ENCODE results near the gene ALDH1A1.

The ALDH1A1 gene

DNA sequence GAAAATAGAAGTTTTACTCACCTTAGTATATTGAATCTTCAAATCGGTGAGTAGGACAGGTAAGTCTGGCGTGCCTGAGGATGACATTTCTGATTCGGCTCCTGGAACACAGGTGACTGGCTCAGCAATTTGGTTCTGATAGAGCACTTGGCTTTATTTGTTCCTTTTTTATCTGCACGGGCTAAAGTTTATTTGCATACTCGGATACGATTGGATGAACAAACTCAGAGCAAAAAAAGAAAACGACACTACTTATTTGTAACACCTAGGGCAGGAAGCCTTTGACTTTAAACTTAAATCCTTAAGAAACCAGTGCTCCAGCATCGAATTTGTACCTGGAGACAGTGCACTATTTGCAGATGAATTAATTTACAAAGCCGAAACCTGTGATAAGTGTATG, at the start of gene ALDH1A1:
TSS of gene ALDH1A1 (minus strand) at position 140 of the 400 bp plus-strand sequence. CDS start at position 87, 53 bp downstream.
- DNase-seq (ENCODE audit: low read depth) = no peak

DNA sequence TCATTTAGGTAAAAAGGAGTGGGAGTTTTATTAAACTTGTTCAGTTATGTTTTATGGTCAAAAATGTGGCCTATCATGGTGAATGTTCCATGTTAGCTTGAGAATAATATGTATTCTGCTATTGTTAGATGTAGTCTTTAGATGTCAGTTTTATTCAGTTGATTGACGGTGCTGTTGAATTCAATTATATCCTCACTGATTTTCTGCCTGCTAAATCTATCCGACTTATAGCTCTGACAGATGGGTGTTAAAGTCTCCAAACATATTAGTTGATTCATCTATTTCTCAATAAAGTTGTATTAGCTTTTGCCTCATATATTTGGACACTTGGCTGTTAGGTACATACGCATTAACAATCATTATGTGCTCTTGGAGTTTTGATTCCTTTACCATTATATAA, 49.0 kb upstream of the ALDH1A1 start:
- no peak for DNase-seq (ENCODE audit: low read depth)

DNA sequence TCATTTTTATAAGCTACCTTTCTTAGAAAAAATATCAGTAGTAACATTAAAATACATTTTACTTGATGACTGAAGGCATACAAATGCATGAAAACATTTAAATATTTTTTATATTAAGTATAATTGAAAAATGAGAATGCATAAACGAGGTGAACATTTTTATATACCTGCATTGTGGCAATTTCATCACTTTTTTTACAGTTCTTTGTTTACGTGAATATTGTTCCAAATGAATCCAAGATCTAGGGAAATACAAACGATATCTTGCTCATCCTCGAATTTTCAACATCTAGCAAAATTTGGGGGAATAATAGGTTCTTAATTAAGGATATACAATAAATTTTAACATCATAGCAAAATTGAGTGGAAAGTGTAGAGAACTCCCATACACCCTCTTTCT, 45.5 kb upstream of the ALDH1A1 start:
- no peak for DNase-seq (ENCODE audit: low read depth)

DNA sequence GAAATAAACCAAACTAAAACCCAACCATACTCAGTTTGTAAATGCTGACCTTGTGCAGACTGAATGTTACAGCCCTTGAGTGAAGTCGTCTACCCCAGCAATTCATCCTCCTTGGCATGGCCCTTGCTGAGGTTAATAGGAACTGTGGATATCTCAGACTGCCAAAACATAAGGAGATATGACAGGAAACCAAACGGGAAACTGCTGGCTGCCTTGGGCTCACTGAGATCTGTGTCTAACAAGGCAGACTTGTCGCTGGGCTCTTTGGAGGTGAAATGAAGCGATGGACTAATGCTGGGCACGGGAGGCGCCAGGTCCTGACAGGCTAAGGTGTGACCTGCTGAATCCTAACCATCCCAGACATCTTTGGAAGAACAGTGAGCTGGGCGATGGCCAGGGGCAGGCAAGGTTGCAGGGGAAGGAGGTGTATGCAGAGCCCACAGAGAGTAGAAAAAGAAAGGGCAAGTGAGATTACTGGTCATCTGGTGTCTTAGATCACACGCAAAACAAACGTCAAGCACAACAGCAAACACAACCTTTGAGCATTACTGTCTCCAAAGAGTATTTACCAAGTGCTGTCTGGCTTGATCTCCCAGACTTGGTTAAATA, 44.6 kb upstream of the ALDH1A1 start:
- no peak for DNase-seq (ENCODE audit: low read depth)

DNA sequence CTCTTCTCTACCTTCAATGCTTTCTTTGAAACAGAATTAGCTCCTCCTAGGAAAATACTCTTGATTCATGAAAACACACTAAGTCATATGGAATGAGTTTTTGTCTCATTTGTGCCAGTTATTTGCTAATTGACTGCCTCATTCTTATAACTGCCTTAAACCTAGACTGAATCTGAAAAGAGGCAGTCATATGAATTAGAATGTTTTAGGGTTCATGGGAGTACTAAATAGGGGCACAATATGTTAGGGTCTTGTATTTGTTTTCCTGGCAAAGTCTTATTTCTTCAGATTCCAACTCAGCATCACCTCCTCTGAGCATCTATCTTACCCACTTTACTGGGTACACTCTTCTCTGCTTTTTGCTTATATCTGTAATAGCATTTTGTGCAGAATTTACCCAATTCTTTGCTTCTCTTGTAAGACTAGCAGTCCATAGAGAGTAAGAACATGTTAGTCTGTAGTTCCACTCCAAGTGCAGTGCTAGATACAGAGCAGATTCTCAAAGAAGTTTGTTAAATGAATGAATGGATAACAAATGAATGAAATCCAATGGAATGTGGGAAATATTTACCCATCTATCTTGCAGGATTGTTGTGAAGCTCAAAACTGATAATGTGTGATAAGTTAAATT, 43.9 kb upstream of the ALDH1A1 start:
- DNase-seq (ENCODE audit: low read depth) = no peak

DNA sequence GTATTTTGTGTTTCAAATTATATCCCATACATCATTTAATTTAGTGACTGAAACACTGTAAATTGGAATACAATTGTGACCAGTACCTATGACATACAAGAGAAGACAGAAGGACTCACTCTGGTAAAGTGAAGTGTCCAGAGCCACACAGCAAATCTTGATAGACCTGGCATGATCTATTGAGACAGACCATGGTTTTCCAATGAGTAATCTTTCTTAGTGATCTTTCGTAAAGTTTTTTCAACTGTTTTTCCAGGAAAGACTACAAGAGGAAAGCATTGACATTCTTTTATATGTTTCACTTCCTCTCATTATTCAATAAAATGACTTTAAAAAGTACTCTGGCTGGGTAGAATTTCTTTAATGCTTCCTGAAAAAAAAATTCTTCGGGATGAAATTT, 43.3 kb upstream of the ALDH1A1 start:
- no peak for DNase-seq (ENCODE audit: low read depth)

DNA sequence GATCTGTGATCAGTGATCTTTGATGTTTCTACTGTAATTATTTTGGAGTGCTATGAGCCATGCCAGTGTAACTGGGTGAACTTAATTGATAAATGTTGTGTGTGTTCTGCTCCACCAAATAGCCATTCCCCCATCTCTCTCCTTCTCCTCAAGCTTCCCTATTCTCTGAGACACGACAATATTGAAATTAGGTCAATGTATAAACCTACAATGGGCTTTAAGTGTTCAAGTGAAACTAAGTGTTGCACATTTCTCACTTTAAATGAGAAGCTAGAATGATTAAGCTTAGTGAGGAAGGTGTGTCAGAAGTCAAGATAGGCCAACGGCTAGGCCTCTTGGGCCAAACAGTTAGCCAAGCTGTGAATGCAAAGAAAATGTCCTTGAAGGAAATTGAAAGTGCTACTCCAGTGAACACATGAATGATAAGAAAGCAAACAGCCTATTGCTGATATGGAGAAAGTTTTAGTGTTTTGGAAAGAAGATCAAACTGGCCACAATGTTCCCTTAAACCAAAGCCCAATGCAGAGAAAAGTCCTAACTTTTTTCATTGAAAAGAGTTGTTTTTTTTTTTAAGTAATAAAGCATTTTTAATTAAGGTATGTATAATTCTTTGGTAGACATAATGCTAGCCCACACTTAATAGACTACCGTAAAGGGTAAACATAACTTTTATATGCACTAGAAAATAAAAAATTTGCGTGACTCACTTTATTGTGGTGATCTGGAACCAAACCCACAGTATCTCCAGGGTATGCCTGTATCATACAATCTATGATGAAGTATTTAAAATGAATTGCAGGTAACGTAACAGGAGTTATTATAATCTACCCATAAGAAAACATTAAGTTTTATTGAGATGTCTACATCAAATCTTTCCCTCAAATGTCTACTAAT, 42.5 kb upstream of the ALDH1A1 start:
- DNase-seq (ENCODE audit: low read depth) = no peak

DNA sequence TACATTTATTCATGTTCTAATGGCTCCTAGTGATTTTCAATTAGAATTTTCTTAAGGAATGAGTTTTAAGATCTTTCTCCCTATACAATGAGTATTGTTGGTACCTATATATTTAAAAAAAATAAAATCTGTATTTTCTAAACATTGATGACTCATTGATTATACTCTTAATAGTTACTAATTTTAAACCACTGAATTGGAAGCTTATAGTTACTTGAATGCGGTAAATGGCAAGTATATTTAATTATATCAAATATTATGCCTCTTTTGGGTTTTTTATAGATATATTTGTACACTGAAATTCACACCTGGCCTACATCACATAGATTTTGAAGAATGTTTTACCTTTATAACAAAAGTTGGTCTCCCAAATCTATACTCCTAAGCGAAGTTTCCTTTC, 38.9 kb upstream of the ALDH1A1 start:
- no peak for DNase-seq (ENCODE audit: low read depth)

DNA sequence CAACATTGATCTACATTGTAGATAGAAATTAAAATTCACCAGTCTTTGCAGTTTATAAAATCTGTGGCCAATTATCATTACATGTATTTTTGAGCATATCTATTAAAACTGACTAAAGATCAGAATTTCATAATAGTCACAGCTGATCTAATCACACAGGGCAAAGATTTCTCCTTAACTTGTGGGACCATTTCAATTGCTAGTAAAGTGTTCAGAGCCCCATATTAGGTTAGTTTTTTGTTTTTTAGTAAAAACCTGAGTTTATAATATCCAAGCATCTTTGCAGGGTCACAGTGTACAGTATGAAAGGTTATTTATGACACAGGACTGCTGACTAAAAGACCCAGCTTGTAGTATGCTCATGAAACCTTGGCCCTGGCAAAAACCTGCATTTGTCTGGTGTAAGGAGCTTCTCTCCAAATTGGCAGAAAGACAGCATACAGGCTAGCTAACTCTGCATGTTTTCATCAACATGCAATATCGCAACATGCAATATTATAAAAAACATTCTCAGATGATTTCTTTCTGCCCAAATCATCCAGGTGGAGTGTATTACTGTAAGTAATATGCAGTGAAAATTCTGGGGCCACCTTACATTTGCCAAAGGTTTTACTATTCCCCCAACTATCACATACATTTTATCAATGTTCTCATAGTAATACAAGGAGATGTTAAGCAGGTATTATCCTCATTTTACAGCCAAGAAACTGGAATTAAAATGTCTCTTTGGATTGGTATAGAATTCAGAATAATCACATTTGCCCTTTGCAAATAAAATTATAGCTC, 37.7 kb upstream of the ALDH1A1 start:
- DNase-seq (ENCODE audit: low read depth) = no peak

DNA sequence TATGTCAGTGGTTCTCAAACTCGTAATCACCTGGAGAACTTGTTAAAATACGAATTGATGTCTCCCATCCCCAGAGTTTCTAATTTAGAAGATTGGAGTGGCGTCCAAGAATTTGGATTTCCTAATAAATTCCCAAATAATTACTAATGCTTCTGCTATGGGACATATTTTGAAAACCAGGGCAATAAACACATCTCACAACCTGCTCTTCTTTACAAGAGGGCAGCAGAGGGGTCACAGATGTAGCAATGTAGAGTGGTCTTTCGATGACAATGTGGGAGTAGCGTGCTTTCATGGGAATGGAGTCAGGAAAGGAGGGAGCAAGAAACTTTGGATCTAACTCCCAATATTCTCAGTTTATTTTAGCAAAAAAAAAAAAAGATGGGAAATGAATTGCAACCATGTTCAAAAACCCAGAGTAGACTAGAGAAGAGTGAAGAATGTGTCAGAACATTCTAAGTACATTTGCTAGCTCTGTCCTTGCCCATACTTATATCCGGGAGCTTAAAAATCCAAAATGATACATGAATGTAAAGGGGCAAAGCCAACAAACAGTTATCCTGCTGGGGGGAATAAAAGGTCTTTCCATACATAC, 33.8 kb upstream of the ALDH1A1 start:
- no peak for DNase-seq (ENCODE audit: low read depth)

DNA sequence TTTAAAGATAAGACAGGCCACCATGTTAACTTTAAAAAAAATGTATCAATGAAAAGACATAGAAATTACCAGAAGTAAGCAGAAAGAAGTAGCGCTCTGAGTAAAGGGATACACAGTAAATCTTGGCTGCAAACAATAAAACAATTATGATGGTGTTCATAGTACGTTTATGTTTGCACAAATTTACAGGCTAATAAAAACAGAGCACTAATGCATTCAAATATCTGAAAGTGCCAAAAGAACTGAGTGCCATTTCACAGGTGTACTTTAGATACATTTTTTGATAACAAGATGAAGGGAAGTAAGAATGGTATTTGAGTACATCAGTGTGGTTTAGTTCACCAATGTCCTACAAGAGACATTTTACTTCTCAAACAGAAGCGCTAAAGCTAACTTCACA, 32.9 kb upstream of the ALDH1A1 start:
- no peak for DNase-seq (ENCODE audit: low read depth)

DNA sequence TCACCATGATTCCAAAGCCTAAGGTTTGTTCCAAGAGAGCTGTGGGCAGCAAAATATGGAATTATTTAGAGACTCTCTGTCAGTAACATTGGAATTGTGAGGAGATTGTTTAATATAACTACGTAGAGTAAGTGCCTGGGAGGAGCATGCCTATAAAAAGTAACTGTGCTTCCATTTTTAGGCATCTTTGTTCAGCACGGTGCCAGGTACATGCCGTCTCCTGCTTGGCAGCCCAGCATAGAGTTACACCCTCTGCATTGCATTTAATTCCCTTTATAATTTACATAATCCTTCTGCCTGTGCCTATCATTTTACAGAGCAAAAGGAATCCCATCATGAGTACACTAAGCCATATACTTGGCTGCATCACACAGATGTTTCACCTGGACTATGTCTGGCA, 32.1 kb upstream of the ALDH1A1 start:
- no peak for DNase-seq (ENCODE audit: low read depth)

DNA sequence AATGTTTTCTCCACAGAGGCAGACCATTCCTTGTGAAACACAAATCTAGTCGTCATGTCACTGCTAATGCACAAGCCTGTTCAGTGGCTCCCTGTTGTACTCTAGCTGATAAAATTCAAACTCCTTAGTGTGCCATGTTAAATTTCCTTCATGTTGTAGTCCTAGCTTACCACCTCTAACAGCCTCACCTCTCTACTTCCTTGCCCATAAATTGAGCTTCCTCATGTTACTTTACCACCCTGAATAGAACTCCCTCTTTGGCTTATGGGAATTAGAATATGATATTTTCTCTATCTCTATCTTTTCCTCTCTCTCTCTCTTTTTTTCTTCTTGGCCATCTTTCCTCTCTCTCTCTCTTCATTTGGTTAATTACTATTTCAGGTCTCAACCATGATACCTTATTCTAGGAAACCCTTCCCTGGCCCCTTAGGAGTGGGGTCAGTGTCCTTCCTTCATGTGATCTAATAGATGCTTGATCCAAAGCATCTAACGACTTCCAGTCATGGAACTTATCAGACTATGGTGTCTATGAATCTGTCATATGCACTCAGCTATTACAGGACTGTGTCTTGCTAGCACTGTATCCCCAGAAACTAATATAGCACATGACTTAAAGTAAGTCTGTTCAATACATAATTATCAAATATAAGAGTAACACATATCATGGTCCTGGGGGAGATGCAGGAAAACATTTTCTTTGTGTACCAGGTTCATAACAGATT, 31.5 kb upstream of the ALDH1A1 start:
- DNase-seq (ENCODE audit: low read depth) = no peak

DNA sequence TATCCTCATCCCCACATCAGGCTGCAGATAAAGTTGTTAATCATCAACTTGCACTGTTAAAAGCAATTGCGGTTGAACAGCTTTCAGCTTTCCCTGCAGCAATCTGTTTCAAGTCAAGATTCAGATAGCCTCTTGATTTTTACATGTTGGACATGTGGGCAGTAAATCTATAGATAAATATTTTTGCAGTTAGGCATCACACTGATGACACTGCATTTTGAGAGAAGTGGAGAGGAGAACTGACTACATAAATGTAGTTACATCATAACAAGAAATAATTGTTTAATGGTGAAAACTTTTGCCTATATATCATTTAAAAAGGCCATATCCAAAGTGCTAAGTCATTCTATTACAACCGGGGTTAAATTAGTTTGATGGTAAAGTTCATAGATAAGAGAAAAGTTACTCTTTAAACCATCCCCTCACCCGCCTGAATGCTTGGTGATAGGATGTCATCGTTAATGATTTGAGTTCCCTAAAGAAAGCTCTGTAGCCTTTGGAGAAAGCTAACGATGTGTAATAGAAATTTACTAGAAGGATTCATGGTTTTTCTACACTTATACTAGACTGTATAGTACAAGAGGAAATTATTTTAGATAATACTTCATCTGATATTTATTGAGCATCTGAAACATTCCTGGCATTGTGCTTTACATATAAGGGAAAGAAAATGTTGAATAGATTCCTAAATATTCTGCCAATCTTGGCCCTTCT, 30.8 kb upstream of the ALDH1A1 start:
- no peak for DNase-seq (ENCODE audit: low read depth)

DNA sequence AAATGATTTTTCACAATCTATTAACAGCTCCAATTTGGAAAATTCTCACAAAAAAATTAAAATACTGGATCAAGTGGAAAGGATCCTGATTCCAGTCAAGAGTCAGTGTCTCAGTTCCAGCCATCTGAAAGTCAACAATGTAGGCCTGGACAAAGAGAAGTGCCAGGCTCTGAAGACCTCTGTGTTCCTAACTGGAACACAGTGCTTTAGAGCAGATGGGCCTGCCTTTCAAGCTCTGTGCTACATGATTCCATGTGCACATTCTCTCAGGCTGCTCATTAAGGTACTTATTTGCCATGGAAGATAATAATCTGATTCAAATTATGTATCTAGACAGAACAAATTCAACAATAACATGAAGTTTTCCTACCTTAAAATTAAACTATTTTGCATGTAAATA, 30.2 kb upstream of the ALDH1A1 start:
- DNase-seq (ENCODE audit: low read depth) = no peak

DNA sequence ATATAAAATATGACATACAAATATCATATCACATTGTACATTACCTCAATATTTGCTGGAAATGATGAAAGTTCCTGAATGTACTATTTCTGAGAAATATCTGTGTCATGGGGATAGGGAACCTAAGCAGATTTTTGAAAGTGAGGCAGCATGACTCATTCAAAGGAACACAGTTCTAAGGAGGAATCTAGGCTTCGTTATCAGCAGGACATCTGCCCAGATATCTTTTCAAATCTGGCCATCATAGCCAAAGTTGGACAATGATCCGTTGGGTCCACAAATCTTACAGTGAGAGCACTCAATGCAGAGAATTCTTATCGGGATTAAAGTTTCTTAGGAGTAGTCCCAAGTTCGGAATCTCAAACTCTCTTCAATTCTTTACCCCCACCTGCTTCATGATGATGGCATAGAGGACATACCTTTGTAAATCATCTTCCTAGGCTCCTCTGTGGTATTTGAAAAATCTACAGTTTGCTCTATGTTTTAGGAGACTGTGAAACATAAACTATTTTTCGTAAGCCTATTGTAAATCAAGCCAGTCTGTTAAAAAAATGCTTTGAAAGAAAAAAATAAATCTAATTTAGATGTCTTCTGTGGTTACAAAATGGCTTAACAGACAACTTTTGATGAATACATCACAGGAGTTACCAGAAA, 29.4 kb upstream of the ALDH1A1 start:
- no peak for DNase-seq (ENCODE audit: low read depth)

DNA sequence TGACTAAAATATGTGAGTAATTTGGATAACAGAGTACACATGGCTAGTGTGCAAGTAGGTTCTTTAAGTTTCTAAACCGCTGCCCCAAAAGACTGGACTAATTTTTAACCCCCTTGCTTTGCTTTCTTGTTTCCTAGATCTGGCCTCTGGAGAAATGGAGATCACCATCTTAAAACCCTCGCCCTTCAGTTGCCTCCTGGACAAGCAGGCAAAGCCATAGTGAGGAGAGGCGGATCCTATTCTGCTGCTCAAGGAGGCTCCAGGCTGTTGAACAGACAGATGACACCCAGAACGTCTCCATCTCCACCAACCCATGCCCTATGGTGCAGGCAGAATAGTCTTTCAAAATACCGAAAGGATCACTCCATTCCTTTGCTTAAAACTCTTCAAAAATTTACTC, 28.6 kb upstream of the ALDH1A1 start:
- DNase-seq (ENCODE audit: low read depth) = no peak

DNA sequence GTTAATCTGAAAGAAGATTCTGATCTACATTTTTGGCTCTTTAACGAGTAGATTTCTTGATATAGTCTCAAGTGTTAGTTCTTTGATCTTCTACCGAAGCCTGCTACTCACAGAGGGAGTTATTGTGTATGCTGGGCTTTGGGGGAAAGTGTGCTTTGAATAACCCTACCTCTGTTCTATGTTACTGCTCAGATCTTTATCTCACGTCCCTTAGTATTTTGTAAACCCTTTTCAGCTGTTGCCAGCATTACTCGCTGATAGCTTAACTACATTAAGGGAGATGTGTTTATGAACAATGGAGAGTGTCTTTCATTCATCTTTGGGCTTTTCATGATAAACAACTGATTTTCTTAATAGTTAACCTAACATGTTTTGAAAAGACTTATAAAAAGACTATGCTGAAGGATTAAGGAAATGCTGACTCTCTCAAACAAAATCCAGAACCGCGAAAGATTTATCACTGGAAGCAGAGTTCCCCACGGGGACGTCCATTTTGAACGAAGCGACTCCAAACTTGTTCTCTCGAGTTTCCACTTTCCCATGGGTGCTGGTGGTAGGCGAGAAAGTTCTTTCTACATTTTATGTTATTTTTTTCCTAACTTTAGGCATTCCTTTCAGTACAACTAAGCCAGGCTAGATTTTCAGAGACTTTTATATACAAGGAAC, 27.9 kb upstream of the ALDH1A1 start:
- no peak for DNase-seq (ENCODE audit: low read depth)

DNA sequence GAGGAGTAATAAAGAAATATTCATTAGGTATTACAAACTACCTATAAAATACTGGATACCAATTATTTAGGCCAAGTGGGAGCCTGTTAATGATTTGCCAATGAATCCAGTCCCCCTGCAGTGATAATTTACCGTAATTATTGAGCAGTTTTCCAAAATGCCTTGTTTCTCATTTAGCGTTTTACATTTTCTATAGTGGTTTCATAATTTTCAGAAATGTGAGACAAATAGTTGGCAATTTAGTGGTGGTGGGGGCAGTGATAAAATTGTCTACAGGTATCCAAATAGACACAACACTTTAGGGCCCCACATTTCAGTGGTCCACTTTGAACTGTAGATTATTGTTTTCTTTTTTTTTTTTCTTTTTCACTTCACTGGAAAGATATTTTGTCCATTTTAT, 27.3 kb upstream of the ALDH1A1 start:
- DNase-seq (ENCODE audit: low read depth) = no peak
